HG03469 (cell line): ENCODE results near the gene S1PR3.
"Not testable (repeated sequence)": the region's sequence is repeated elsewhere in the genome, so short reads cannot be mapped to it uniquely, and the experiment has no call there.

Source experiments
- ATAC-seq: cut with Tn5 transposase; IDR thresholded peaks from one replicate; pipeline ENCODE4 v1.9.1; 2021; ENCODE audit warnings: mild to moderate bottlenecking, moderate library complexity, moderate number of reproducible peaks; ENCODE audit not compliant: unreplicated experiment

The S1PR3 gene

GRCh38 chr9:88991066-88992034 is at the start of gene S1PR3:
Gene S1PR3 (plus strand): TSS chr9:88991468. CDS start chr9:89001201, 9,733 bp downstream.
- no peak for ATAC-seq

GRCh38 chr9:88941586-88941985 is 49.7 kb upstream of the S1PR3 start:
- ATAC-seq, result not testable (repeated sequence)

GRCh38 chr9:88942411-88942810 is 48.9 kb upstream of the S1PR3 start:
- ATAC-seq, result no peak

DNA sequence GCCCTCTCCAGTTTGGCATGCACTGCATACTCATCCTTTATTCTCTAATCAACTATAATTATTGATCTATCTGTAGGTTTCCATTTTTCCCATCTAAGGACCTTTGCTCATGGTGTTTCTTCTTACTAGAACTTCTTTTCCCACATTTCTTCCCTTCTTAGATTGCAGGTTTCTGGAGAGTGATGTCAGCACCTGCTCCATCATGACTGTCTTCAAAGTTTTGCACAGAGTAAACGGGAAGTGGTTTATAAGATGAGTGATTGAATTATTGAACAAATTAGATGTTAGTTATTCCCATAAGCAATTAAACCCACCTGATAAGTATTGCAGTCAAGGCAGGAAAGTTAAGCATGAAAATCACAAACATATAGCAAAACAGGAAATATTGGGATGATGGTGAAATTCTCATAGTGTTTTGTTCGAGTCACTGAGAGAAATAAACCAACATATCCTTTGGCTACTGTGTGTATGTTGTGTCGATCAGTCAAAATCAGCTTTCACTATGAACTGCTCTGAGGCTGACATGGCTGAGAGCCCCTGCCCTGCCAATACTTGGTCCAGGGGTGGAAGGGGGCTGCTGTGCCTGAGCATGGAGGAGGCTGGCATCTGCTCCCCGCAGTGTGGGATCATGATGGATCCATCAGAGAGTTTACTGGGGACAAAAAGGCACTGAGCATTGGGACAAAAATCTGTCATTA is 45.5 kb upstream of the S1PR3 start:
- ATAC-seq, result no peak

- ATAC-seq, result no peak
These were observed 43.4 kb upstream of the S1PR3 start for GRCh38 chr9:88947581-88948573.

- no peak for ATAC-seq
These were observed 41.8 kb upstream of the S1PR3 start for GRCh38 chr9:88949425-88949824.

DNA sequence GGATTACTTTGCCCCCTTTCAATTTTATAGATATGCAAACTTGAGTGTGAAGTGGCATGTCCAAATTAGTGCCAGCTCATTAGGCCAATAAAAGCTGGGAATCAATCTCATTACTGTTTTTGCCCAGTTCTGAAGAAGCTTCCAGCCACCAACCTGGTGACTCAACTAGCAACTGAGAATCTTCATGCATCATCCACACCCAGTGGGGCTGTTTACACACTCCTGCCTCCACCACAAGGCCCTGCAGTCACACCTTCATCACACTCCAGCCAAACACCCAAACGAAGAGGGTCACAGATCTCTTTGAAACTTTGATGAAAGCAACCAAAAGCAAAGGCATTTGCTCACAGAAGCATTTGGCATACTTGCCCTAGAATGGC is 41.3 kb upstream of the S1PR3 start:
- ATAC-seq, result no peak

DNA sequence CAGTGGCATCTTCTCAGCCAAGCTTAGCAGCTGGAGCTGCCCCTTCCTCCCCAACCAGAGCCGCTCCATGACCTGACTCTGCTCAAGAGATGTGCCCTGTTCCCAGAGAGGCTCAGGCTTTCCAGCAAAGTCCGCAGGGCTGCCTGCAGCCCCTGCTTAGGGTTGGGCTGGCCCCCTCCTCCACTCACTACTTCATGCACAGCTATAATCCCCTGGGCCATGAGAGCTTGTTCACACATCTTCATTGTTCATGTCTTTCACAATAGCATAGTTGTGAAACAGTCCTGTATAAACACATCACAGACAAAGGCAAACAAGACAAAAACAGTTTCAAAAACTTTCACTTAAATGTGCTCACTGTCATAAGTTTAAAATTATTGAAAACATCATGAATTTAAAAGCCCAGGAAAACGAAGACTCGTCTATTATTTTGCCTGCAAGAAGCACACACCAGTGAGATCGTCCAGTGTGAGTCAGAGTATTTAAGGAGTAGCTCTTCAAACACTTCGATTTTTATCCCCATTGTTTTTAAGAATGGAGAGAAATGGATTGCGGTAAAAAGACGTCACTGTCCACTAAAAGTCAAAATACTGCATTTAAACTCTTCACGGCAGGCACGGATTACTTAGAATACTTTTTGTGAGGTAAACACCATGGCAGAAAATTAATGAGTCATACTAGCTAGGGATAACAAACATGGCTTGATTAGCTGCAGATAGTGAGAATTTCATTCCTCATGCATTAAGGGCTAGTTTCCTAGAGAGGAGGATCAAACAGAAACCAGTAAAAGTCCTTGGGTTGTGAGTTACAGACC is 40.7 kb upstream of the S1PR3 start:
- ATAC-seq, result no peak

DNA sequence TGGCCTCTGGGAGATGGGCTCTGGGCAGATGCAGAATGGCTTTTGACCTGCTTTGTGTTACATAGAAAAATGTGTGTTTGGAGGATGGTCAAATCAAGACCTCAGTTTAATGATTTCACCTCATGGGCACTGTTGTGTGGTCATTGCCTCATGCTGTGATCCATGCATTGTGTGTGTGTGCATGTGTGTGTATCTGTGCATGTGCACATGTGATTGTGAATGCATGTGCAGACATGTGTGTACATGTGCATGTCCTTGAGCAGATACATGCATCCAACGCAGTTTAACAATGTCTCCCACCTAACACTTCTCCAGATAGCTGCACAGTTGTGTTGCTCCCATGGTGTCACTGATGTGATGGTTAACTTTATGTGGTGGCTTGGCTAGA is 40.1 kb upstream of the S1PR3 start:
- ATAC-seq, result no peak

- no peak for ATAC-seq
These were observed 39.1 kb upstream of the S1PR3 start for GRCh38 chr9:88952086-88952615.

DNA sequence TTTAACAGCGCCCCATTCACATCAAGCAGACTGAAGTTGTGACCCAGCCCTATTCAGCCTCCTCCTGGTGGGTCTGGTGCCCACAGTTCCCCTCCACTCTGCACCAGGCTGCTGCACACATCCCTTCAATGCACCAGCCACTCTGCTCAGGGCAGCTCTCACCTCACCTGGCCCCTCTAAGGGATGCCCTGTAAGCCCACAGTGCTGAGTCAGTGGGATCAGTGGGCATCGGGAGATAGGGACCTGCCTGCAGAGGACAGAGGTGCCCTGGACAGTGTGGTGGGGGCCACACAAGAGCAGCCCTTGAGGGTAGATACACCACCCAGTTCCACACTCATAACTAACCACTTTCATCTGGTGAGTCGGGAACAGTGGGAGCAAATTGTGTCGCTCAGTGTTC is 38.3 kb upstream of the S1PR3 start:
- no peak for ATAC-seq

GRCh38 chr9:88953381-88954029 is 37.8 kb upstream of the S1PR3 start:
- ATAC-seq, result no peak

DNA sequence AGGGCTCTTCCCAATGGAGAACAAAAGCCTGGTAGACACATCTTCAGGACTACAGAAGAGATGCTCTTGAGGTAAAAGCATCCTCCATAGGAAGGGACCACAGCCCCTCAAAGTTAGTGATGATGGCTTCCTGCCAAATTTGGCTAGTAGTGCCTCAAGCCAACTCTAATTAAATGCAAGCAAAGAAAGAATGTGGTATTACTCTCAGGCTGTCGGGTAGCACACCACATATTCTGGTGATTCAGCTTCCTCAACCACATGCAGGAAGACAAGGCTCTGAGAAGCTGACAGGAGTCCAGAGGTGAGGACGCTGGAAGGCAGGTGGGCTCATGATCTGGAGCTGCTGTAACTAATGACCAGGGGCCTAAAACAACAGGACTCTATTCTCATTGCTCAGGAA is 37.2 kb upstream of the S1PR3 start:
- ATAC-seq, result no peak

GRCh38 chr9:88957526-88957925 is 33.7 kb upstream of the S1PR3 start:
- ATAC-seq, result no peak

- no peak for ATAC-seq
These were observed 31.4 kb upstream of the S1PR3 start for GRCh38 chr9:88959727-88960469.

GRCh38 chr9:88960632-88961031 is 30.6 kb upstream of the S1PR3 start:
- ATAC-seq, result no peak

DNA sequence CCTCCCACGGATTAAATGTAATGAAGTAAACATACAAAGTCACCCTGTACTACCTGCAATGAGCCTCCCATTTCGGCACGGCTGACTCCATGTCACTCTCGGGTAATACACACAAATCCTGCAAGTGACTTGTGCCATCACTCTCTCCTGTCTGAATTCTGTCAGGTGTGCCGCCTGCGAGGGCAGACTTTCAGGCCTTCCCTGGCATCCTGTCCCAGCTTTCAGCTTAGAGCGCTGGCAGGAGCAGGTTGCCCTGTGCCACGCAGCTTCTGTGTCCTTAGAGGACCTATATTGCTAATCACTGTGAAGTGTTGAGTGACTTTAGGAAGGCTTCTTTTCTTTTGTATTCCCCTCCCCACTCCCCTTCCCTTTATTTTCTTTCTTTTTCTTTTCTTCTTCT is 25.8 kb upstream of the S1PR3 start:
- ATAC-seq, result no peak

DNA sequence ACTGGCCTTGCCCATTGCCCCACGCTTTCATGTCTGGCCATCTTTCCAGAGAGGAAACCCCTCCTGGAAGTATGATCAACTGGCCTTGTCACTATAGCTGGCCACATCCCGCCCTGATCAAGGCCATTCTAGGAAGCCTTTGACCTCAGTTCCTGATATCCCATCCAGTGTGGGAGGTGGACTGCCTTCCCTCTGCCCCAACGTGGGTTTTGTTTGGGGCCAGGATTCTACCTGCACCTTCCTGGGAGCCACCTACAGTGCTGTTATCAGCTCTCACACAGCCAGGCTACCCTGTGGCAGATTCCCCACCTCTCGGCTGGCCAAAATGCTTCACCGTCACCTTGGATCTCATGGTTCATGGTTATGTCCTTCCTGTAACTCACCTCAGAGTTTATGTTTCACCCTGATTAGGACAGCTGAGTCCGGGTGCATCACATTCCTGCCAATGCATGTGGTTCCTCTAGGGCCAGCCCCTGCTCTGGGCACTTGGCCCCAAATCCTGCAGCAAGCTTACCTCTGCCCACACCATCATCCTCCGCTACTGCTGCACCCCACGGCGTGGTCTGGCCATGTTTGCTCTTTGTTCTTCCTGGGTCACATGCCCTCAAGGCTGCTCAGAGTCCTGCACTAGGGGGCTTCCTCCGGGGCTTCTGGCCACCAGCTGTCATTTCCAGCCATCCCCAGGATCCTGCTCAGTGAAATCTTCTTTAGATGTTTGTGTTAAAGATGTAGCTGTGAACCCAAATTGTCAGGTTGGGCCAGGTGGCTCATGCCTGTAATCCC is 24.2 kb upstream of the S1PR3 start:
- no peak for ATAC-seq
